Measurements from ENCODE around the gene ERG. TPM values are rescaled to one million over a fixed set of nuclear protein-coding genes. Genes with fewer than 3 reads are reported as not detected.

Gene ERG
- total and polyA plus RNA-seq, 12 donors, result 9.5 to 30.5 (median 16.0) TPM

DNA sequence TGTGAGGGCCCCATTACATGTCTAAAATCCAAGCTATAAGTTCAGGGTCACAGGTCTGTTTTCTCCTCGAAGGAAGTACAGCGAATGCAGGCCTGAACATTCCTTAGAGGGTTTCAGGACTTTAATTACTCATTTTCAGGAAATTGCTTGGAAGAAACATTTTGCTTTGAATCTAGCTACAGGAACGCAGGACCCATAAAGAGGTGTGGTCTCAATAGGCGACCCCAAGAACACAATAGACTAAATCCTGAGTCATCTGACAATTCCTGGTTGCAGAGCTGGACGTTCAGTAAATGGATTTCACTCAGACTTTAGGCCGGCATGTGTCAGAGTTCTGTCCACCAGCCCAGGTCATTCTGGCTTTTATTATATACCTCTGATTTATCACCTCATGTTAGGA, 1.0 kb upstream of the ERG start:
- intact Hi-C loops (cut with DNase I), result loop anchor here in 3 of 10 donors (5.0 to 10.0 kb wide), 5 partner anchors 37 to 308 kb away; partner anchors contain the start of gene ETS2 (in 1 of the 3)
- peak overlapping the region in 3 of 10 donors; percentile 2 to 64 (median 58) for H3K4me3 ChIP-seq
- WGBS, 2 donors, result 59 to 62% methylated on average over 6 of the region's 6 CpGs
- ATAC-seq (peak in 7 of 8 donors; percentile 39 to 74 (median 67)), DNase-seq (no peak)
- peaks cover 0 to 42% (median 11%) of the 10 kb centered on the region in 9 donors for H3K4me1 ChIP-seq
- H3K27me3 ChIP-seq, result no peaks in the 10 kb centered on the region
- peak overlapping the region; percentile 17 to 95 (median 77) for H3K27ac ChIP-seq
- H3K9me3 ChIP-seq, result no peaks in the 10 kb centered on the region
- TF ChIP-seq, protein P1, sequence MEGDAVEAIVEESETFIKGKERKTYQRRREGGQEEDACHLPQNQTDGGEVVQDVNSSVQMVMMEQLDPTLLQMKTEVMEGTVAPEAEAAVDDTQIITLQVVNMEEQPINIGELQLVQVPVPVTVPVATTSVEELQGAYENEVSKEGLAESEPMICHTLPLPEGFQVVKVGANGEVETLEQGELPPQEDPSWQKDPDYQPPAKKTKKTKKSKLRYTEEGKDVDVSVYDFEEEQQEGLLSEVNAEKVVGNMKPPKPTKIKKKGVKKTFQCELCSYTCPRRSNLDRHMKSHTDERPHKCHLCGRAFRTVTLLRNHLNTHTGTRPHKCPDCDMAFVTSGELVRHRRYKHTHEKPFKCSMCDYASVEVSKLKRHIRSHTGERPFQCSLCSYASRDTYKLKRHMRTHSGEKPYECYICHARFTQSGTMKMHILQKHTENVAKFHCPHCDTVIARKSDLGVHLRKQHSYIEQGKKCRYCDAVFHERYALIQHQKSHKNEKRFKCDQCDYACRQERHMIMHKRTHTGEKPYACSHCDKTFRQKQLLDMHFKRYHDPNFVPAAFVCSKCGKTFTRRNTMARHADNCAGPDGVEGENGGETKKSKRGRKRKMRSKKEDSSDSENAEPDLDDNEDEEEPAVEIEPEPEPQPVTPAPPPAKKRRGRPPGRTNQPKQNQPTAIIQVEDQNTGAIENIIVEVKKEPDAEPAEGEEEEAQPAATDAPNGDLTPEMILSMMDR (IDR thresholded peaks at IDR 0.05), result no peak
- no peaks in the 10 kb centered on the region for H3K36me3 ChIP-seq

- Histone ChIP-seq H3K36me3 (no peaks in the 10 kb centered on the region), H3K4me3 (peak overlapping the region in 9 of 10 donors; percentile 18 to 64 (median 54)), H3K27ac (peak overlapping the region; percentile 7 to 95 (median 84)), H3K27me3 (no peaks in the 10 kb centered on the region), H3K9me3 (no peaks in the 10 kb centered on the region), H3K4me1 (peaks cover 0 to 55% (median 30%) of the 10 kb centered on the region in 9 donors)
- TF ChIP-seq, protein P1 (IDR thresholded peaks at IDR 0.05), result no peak
- DNase-seq (no peak), ATAC-seq (no peak)
- intact Hi-C loops (cut with DNase I), result loop anchor here in 3 of 10 donors (5.0 to 10.0 kb wide), 5 partner anchors 34 to 311 kb away; partner anchors contain the start of gene ETS2 (in 1 of the 3)
- 55 to 66% methylated on average over 3 of the region's 3 CpGs for WGBS, 2 donors
Measured at GRCh38 chr21:38496224-38496623, 2.1 kb downstream of the ERG start.

GRCh38 chr21:38495696-38496095, 2.6 kb downstream of the ERG start:
- intact Hi-C loops (cut with DNase I), result loop anchor here in 3 of 10 donors (5.0 to 10.0 kb wide), 5 partner anchors 33 to 312 kb away; partner anchors contain the start of gene ETS2 (in 1 of the 3)
- peak overlapping the region in 9 of 10 donors; percentile 18 to 64 (median 54) for H3K4me3 ChIP-seq

GRCh38 chr21:38495242-38495641, 3.0 kb downstream of the ERG start:
- Histone ChIP-seq H3K27me3 (no peaks in the 10 kb centered on the region), H3K4me1 (peaks cover 0 to 57% (median 35%) of the 10 kb centered on the region in 9 donors), H3K36me3 (no peaks in the 10 kb centered on the region), H3K9me3 (no peaks in the 10 kb centered on the region), H3K27ac (peak overlapping the region in 9 of 10 donors; percentile 63 to 95 (median 85)), H3K4me3 (peak overlapping the region in 9 of 10 donors; percentile 18 to 64 (median 54))
- TF ChIP-seq, protein P1 (IDR thresholded peaks at IDR 0.05), result no peak
- no peak for DNase-seq
- intact Hi-C loops (cut with DNase I), result loop anchor here in 3 of 10 donors (5.0 to 10.0 kb wide), 5 partner anchors 33 to 312 kb away; partner anchors contain the start of gene ETS2 (in 1 of the 3)
- no peak for ATAC-seq
- WGBS, 2 donors, result 53 to 62% methylated on average over 5 of the region's 5 CpGs

More at GRCh38 chr21:38495696-38496095, 2.6 kb downstream of the ERG start:
- Histone ChIP-seq H3K36me3 (no peaks in the 10 kb centered on the region), H3K4me1 (peaks cover 0 to 57% (median 33%) of the 10 kb centered on the region in 9 donors), H3K27ac (peak overlapping the region in 9 of 10 donors; percentile 63 to 95 (median 85)), H3K9me3 (no peaks in the 10 kb centered on the region), H3K27me3 (no peaks in the 10 kb centered on the region)
- TF ChIP-seq, protein P1 (IDR thresholded peaks at IDR 0.05), result no peak
- ATAC-seq, result no peak
- DNase-seq, result no peak
- WGBS, 2 donors, result 45 to 46% methylated on average over 2 of the region's 2 CpGs

Measured in heart right ventricle (tissue), 16 donors.